SK-N-SH (cell line): Measurements from ENCODE around the gene OR2T11. TPM values are rescaled to one million over a fixed set of nuclear protein-coding genes. Genes with fewer than 3 reads are reported as not detected.

Experiments
- CTCF ChIA-PET: fragments of 300-600, 350-600 bp; formaldehyde crosslinking; extraction: SDS; loops from one replicate; lab custom pipeline; 2021; lab: Yijun Ruan, JAX
- POLR2A ChIA-PET: fragments of 350-600 bp; sonication (Branson Sonifier 250); formaldehyde crosslinking; extraction: SDS; loops from one replicate; lab custom pipeline; 2020; ENCODE audit warnings: antibody characterized with exemption, inconsistent platforms; lab: Yijun Ruan, JAX
- DNase-seq: peaks from one replicate; pipeline ENCODE4 v3.0.0; 2012
- H2AFZ ChIP-seq: fragments of 200-600 bp; sonication (generic); 2 replicates; pipeline ENCODE4 v1.8.1; 2016; ENCODE audit warnings: antibody characterized with exemption, mild to moderate bottlenecking, low read depth
- H3F3A ChIP-seq: fragments of 200-600 bp; sonication (generic); replicated peaks from 2 replicates; pipeline ENCODE3; 2016; ENCODE audit warnings: antibody characterized with exemption, mild to moderate bottlenecking; ENCODE audit not compliant: insufficient read depth
- H3K27ac ChIP-seq, 2 experiments: fragments of 200-500 bp in 1 of 2; fragments of 200-600 bp in 1 of 2; sonication (Bioruptor generic) in 1 of 2; sonication (generic), shearing (Covaris generic) in 1 of 2; 2 replicates each; pipeline versions ENCODE4 v1.5.1 to v1.6.1; 2014 to 2016; ENCODE audit warnings: low read depth in 2 of 2, inconsistent platforms in 1 of 2, low read length in 1 of 2, mild to moderate bottlenecking in 1 of 2, mixed read lengths in 1 of 2
- H3K27me3 ChIP-seq: fragments of 200-600 bp; sonication (generic), shearing (Covaris generic); 2 replicates; pipeline ENCODE4 v1.6.1; 2016; ENCODE audit warnings: mixed run types; ENCODE audit not compliant: insufficient read depth
- H3K36me3 ChIP-seq, 2 experiments: fragments of 200-500 bp in 1 of 2; fragments of 200-600 bp in 1 of 2; sonication (Bioruptor generic) in 1 of 2; sonication (generic) in 1 of 2; replicated peaks in 1 of 2; 2 replicates each; pipeline versions ENCODE3 to v1.5.1; 2014 to 2016; ENCODE audit warnings: low read length in 1 of 2, mild to moderate bottlenecking in 1 of 2; ENCODE audit not compliant: insufficient read depth in 2 of 2, control insufficient read depth in 1 of 2
- H3K4me1 ChIP-seq, 2 experiments: fragments of 200-500 bp in 1 of 2; fragments of 200-600 bp in 1 of 2; sonication (Bioruptor generic) in 1 of 2; sonication (generic), shearing (Covaris generic) in 1 of 2; 2 replicates each; pipeline versions ENCODE4 v1.5.1 to v1.6.1; 2014 to 2016; ENCODE audit warnings: low read depth in 1 of 2, low read length in 1 of 2, mixed run types in 1 of 2; ENCODE audit not compliant: insufficient read depth in 2 of 2, control insufficient read depth in 1 of 2
- H3K4me2 ChIP-seq: fragments of 200-600 bp; sonication (generic), shearing (Covaris generic); 2 replicates; pipeline ENCODE4 v1.6.1; 2017; ENCODE audit warnings: mixed run types
- H3K4me3 ChIP-seq, 2 experiments: fragments of 200-500 bp in 1 of 2; fragments of 200-600 bp in 1 of 2; sonication (Bioruptor generic) in 1 of 2; sonication (generic), shearing (Covaris generic) in 1 of 2; 2 replicates each; pipeline versions ENCODE4 v1.5.1 to v1.8.1; 2014 to 2016; ENCODE audit warnings: low read depth in 2 of 2, inconsistent platforms in 1 of 2, low read length in 1 of 2, mild to moderate bottlenecking in 1 of 2, mixed read lengths in 1 of 2, moderate library complexity in 1 of 2
- H3K79me2 ChIP-seq: fragments of 200-600 bp; sonication (generic); 2 replicates; pipeline ENCODE4 v1.8.1; 2017; ENCODE audit warnings: mild to moderate bottlenecking; ENCODE audit not compliant: insufficient read depth
- H3K9ac ChIP-seq: fragments of 200-600 bp; sonication (generic); 2 replicates; pipeline ENCODE4 v1.6.1; 2017; ENCODE audit warnings: mixed run types
- H3K9me2 ChIP-seq: fragments of 200-600 bp; sonication (generic); 2 replicates; pipeline ENCODE4 v1.6.1; 2017; ENCODE audit warnings: mixed run types
- H3K9me3 ChIP-seq: fragments of 200-600 bp; sonication (generic); 2 replicates; pipeline ENCODE4 v1.6.1; 2017; ENCODE audit warnings: mixed run types, mild to moderate bottlenecking, moderate library complexity
- H4K20me1 ChIP-seq: fragments of 200-600 bp; sonication (generic); 2 replicates; pipeline ENCODE4 v1.6.1; 2017; ENCODE audit warnings: mild to moderate bottlenecking, mixed run types; ENCODE audit not compliant: insufficient read depth
- CHD2 ChIP-seq: fragments of 150-350 bp; IDR thresholded peaks from 2 replicates; pipeline ENCODE4 v1.6.1; 2018; ENCODE audit warnings: low read length; ENCODE audit not compliant: partially characterized antibody
- ELF1 ChIP-seq: IDR thresholded peaks from 2 replicates; pipeline ENCODE4 v1.4.0; 2012
- EZH2phosphoT487 ChIP-seq: fragments of 200-600 bp; sonication (generic); IDR thresholded peaks from 2 replicates; pipeline ENCODE4 v1.6.1; 2017; ENCODE audit warnings: low read depth, mixed run types, mild to moderate bottlenecking, antibody characterized with exemption, moderate library complexity, borderline replicate concordance
- FOSL2 ChIP-seq: IDR thresholded peaks from 2 replicates; pipeline ENCODE4 v1.4.0; 2012; ENCODE audit warnings: low read depth, mild to moderate bottlenecking, moderate library complexity, borderline replicate concordance
- FOXJ3 ChIP-seq: sonication (generic); formaldehyde crosslinking; IDR thresholded peaks from 2 replicates; pipeline ENCODE4 v1.5.1; 2020; ENCODE audit warnings: mild to moderate bottlenecking, missing genetic modification reagents
- GATA2 ChIP-seq: sonication (generic); formaldehyde crosslinking; IDR thresholded peaks from 2 replicates; pipeline ENCODE4 v1.5.0; 2020; ENCODE audit warnings: mild to moderate bottlenecking, missing genetic modification reagents
- IRF3 ChIP-seq: fragments of 150-350 bp; IDR thresholded peaks from 2 replicates; pipeline ENCODE4 v1.6.1; 2016; ENCODE audit warnings: mild to moderate bottlenecking, low read depth, low read length
- JUND ChIP-seq: IDR thresholded peaks from 2 replicates; pipeline ENCODE4 v1.4.0; 2012
- MEF2A ChIP-seq: IDR thresholded peaks from 2 replicates; pipeline ENCODE4 v1.4.0; 2012; ENCODE audit warnings: low read depth, borderline replicate concordance
- MXI1 ChIP-seq: IDR thresholded peaks from 2 replicates; pipeline ENCODE4 v1.6.1; 2012; ENCODE audit warnings: mild to moderate bottlenecking, low read depth, low read length, improper control_type of control experiment
- NFIC ChIP-seq: IDR thresholded peaks from 2 replicates; pipeline ENCODE4 v1.4.0; 2012; ENCODE audit warnings: borderline replicate concordance
- PBX3 ChIP-seq: IDR thresholded peaks from 2 replicates; pipeline ENCODE4; 2012
- POLR2AphosphoS5 ChIP-seq: IDR thresholded peaks from 2 replicates; pipeline ENCODE4 v1.6.1; 2012; ENCODE audit warnings: low read depth, low read length
- RFX5 ChIP-seq: IDR thresholded peaks from 2 replicates; pipeline ENCODE4 v1.6.1; 2012; ENCODE audit warnings: mild to moderate bottlenecking, improper control_type of control experiment, low read length
- SIN3A ChIP-seq: IDR thresholded peaks from 2 replicates; pipeline ENCODE4 v1.6.1; 2012; ENCODE audit warnings: low read depth, mild to moderate bottlenecking, low read length, moderate library complexity, borderline replicate concordance
- TAF1 ChIP-seq: IDR thresholded peaks from 2 replicates; pipeline ENCODE4 v1.6.1; 2012; ENCODE audit warnings: low read depth, mild to moderate bottlenecking, low read length, moderate library complexity, borderline replicate concordance
- USF1 ChIP-seq: IDR thresholded peaks from 2 replicates; pipeline ENCODE4 v1.4.0; 2012; ENCODE audit warnings: low read depth, borderline replicate concordance
- USF2 ChIP-seq: fragments of 150-350 bp; IDR thresholded peaks from 2 replicates; pipeline ENCODE4 v1.6.1; 2017; ENCODE audit warnings: antibody characterized with exemption, low read length, low read depth, borderline replicate concordance
- WGBS: methylation state at CpG from one replicate; pipeline ENCODE4 v1.1.6; 2017; ENCODE audit warnings: low lambda C conversion rate; 5-methylcytosine and 5-hydroxymethylcytosine counted together
- polyA plus RNA-seq, 3 experiments: library from polyadenylated mRNA; depleted of rRNA; stranded (reverse); fragments of >200 nt; gene quantifications; 2 replicates each; pipeline ENCODE4 v1.2.3, GENCODE V29; 2012

Gene OR2T11
- polyA plus RNA-seq, 1 of the 3 experiments (the other 2 are of a cell fraction) = not detected

DNA sequence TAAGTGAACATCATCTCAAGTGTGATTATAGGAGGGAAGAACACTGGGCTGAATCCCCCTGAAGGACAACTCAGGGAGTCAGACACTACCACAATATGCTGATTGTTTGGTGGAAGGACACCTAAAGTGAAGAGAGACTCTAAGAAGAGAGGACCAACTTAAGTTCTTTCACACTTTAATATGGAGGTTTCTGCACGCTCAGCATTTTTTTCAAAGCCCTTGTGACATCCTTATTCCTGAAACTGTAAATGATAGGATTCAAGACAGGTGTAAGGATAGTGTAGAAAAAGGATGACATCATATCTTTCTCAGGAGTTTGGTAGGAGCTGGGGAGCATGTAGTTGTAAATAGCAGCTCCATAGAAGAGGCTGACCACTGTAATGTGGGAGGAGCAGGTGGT lies 42.2 kb downstream of the OR2T11 start:
- Histone ChIP-seq H3F3A (no peaks in the 10 kb centered on the region), H3K9ac (no peak overlapping the region), H3K9me3 (no peaks in the 10 kb centered on the region), H3K27me3 (no peaks in the 10 kb centered on the region; the same call in 1 of the 2 replicates), H4K20me1 (no peaks in the 10 kb centered on the region), H3K9me2 (no peaks in the 10 kb centered on the region), H3K27ac (no peak overlapping the region), H2AFZ (no peak overlapping the region), H3K36me3 (no peaks in the 10 kb centered on the region), H3K4me1 (no peaks in the 10 kb centered on the region), H3K4me2 (no peak overlapping the region), H3K79me2 (no peaks in the 10 kb centered on the region), H3K4me3 (no peak overlapping the region)
- ChIA-PET POLR2A (no interaction called here), CTCF (no interaction called here)
- TF ChIP-seq EZH2phosphoT487 (no peak), RFX5 (no peak), CHD2 (no peak), FOXJ3 (CRISPR knock-in tag) (no peak), PBX3 (no peak), IRF3 (no peak), NFIC (no peak), POLR2AphosphoS5 (no peak), GATA2 (CRISPR knock-in tag) (no peak), MEF2A (no peak), MXI1 (no peak), JUND (no peak), ELF1 (no peak), USF2 (no peak), SIN3A (no peak)
- 0% methylated on average over 1 of the region's 1 CpG for WGBS
- DNase-seq = no peak

DNA sequence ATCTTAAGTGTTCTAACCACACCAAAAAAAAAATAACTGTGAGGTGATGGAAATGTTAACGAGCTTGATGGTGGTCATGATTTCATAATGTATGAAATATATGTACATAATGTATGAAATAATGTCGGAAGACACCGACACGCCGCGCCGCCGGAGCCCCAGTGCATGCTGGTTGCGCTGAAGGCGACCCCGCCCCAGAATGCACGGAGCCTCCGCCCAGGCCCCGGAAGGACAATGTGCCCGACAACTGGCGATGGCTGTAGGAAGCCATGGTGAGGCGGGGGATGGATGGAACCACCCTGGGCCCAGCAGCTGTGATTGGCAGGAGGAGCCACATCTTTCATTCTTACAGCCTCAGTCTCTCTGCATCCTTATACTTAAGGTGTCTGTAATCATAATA lies 44.8 kb downstream of the OR2T11 start:
- H3F3A ChIP-seq = no peaks in the 10 kb centered on the region
- H3K4me2 ChIP-seq = no peak overlapping the region
- H3K36me3 ChIP-seq = no peaks in the 10 kb centered on the region
- H3K27me3 ChIP-seq = no peaks in the 10 kb centered on the region; the same call in 1 of the 2 replicates
- H3K27ac ChIP-seq = no peak overlapping the region
- H3K9me2 ChIP-seq = no peaks in the 10 kb centered on the region
- ChIA-PET CTCF (no interaction called here), POLR2A (no interaction called here)
- no peaks in the 10 kb centered on the region for H3K79me2 ChIP-seq
- no peak overlapping the region for H2AFZ ChIP-seq
- 42% methylated on average over 17 of the region's 17 CpGs for WGBS
- no peaks in the 10 kb centered on the region for H4K20me1 ChIP-seq
- H3K9me3 ChIP-seq = no peaks in the 10 kb centered on the region
- no peaks in the 10 kb centered on the region for H3K4me1 ChIP-seq
- no peak for DNase-seq
- H3K4me3 ChIP-seq = no peak overlapping the region
- H3K9ac ChIP-seq = no peak overlapping the region
- no peak for TF ChIP-seq FOSL2
- TF ChIP-seq CHD2 = no peak
- no peak for TF ChIP-seq USF1
- TF ChIP-seq USF2 = no peak
- TF ChIP-seq MEF2A = no peak
- no peak for TF ChIP-seq MXI1
- no peak for TF ChIP-seq PBX3
- no peak for TF ChIP-seq TAF1
- TF ChIP-seq SIN3A = no peak
